SU-DHL-6 (cell line): ENCODE data around the gene HDGFL3.

Experiments used
- CTCF ChIP-seq: fragments of 200-600 bp; sonication (generic); IDR thresholded peaks from one replicate; pipeline ENCODE4 v1.5.1; 2017; ENCODE audit warnings: antibody characterized with exemption, mild to moderate bottlenecking, low read length, moderate library complexity; ENCODE audit not compliant: insufficient read depth, poor library complexity, severe bottlenecking
- EZH2phosphoT487 ChIP-seq: fragments of 200-600 bp; sonication (generic), shearing (Covaris generic); conservative IDR thresholded peaks from 2 replicates; pipeline ENCODE4 v1.6.1; 2018; ENCODE audit warnings: mild to moderate bottlenecking, antibody characterized with exemption, low read length, moderate library complexity, mixed read lengths

- TF ChIP-seq CTCF (no peak), EZH2phosphoT487 (no peak)
These were observed 93.5 kb downstream of the HDGFL3 start for GRCh38 chr15:83113881-83114674.
